ENCODE measurements around the gene TPM2. TPM values are rescaled to one million over a fixed set of nuclear protein-coding genes. Genes with fewer than 3 reads are reported as not detected.

TPM2 gene
- total and polyA plus RNA-seq, 9 of the 15 experiments (the other 6 are each of a cell fraction or from before 2014, with no cell fraction given) = 0.28 to 16.1 (median 4.5) TPM

DNA sequence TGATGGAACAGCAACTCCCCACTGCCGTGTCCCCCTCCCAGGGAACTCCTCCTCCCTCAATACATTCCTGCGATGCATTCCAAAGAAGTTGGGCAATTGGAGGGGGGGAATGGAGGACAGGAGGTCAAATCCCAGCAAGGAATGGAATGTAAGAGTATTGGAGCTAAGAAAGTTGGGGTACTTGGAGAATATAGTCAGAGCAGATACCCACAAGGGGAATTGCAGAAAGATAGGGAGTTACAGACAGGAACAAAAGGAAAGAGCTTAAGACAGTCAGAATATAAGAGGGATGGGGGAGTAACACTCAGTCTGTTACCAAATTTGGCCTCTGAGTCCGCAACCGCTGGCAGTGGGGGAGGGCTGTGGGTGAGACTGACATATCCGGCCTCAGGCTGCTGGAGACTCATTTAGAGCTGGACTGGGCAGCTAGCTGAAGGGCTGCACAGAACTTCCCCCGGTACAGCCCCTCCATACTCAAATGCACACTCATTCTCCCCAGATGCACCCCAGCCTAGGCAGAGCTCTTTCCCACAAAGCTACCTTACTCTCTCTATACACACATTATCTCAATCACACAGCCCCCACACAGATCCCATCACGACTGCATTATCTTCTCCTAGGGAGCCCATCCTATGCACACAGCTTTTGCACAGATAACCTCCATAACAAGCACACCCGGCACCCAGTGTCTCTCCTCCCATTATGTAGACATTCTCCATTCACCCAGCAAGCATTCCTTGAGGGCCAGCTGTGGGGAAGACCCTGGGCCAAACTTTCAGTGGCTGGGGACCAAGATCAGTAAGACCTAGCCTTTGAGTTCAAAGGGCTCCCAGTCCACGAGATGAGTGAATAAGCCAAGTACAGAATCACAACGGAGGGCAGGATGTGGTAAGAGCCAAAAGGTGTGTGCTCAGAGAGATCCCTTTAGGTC is 38.6 kb upstream of the TPM2 start (continued):
- TF ChIP-seq, protein P1, sequence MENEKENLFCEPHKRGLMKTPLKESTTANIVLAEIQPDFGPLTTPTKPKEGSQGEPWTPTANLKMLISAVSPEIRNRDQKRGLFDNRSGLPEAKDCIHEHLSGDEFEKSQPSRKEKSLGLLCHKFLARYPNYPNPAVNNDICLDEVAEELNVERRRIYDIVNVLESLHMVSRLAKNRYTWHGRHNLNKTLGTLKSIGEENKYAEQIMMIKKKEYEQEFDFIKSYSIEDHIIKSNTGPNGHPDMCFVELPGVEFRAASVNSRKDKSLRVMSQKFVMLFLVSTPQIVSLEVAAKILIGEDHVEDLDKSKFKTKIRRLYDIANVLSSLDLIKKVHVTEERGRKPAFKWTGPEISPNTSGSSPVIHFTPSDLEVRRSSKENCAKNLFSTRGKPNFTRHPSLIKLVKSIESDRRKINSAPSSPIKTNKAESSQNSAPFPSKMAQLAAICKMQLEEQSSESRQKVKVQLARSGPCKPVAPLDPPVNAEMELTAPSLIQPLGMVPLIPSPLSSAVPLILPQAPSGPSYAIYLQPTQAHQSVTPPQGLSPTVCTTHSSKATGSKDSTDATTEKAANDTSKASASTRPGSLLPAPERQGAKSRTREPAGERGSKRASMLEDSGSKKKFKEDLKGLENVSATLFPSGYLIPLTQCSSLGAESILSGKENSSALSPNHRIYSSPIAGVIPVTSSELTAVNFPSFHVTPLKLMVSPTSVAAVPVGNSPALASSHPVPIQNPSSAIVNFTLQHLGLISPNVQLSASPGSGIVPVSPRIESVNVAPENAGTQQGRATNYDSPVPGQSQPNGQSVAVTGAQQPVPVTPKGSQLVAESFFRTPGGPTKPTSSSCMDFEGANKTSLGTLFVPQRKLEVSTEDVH (IDR thresholded peaks at IDR 0.05; ENCODE audit: low read depth, partially characterized antibody) = peak; percentile 30
- TF ChIP-seq IRF2 (CRISPR knock-in tag; IDR thresholded peaks at IDR 0.05) = no peak
- no peak for TF ChIP-seq MGA (IDR thresholded peaks at IDR 0.05)
- no peak for TF ChIP-seq YBX1 (IDR thresholded peaks at IDR 0.05)
- TF ChIP-seq ZNF584 (CRISPR knock-in tag; IDR thresholded peaks at IDR 0.05; ENCODE audit: low read depth) = 0 out of 2 replicates have a peak, but pooled peaks have one; percentile 27
- TF ChIP-seq ZNF449 (CRISPR knock-in tag; IDR thresholded peaks at IDR 0.05) = no peak
- peak; percentile 93 for TF ChIP-seq TAL1 (IDR thresholded peaks at IDR 0.05)
- TF ChIP-seq EZH2 (IDR thresholded peaks at IDR 0.05; ENCODE audit: borderline replicate concordance, low read depth, low read length) = no peak
